ENCODE data around the gene GRM1. TPM values are rescaled to one million over a fixed set of nuclear protein-coding genes. Genes with fewer than 3 reads are reported as not detected.

GRM1 gene
- total RNA-seq, 2 experiments from 2014 or later = not detected

- H3K27me3 Mint-ChIP-seq = peaks cover 2% of the 10 kb centered on the region
- no peaks in the 10 kb centered on the region for H3K36me3 Mint-ChIP-seq
- DNase-seq (no peak), ATAC-seq (ENCODE audit: low read depth) (no peak)
- H3K4me3 Mint-ChIP-seq = no peak overlapping the region
- no peak overlapping the region for H3K27ac Mint-ChIP-seq
- no peaks in the 10 kb centered on the region for H3K9me3 Mint-ChIP-seq
- H3K4me1 Mint-ChIP-seq = no peaks in the 10 kb centered on the region
- POLR2A ChIA-PET = no interaction called here
These were observed 276.2 kb downstream of the GRM1 start for GRCh38 chr6:146305092-146305491.

DNA sequence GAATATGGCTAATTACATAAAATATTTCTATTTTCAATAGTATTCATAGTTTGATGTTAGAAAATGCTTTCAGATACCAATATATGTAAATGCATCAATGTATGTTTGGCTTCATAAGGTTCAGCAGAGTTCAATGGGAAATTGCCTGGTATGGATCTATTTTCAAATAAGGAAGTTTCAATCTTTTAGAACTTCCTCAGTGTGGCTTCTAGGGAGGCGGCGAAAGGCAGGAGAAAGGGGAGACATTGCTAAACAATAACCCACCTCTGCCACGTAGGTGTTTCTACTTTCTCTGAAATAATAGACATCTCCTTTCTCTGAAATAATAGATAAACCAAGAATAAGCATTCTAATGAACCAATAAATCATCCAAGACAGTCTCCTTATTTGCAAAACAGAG lies 277.1 kb downstream of the GRM1 start:
- H3K36me3 Mint-ChIP-seq = no peaks in the 10 kb centered on the region
- H3K4me1 Mint-ChIP-seq = no peaks in the 10 kb centered on the region
- no peaks in the 10 kb centered on the region for H3K9me3 Mint-ChIP-seq
- ATAC-seq (ENCODE audit: low read depth) (no peak), DNase-seq (no peak)
- POLR2A ChIA-PET = no interaction called here
- no peak overlapping the region for H3K4me3 Mint-ChIP-seq
- H3K27ac Mint-ChIP-seq = no peak overlapping the region
- H3K27me3 Mint-ChIP-seq = peaks cover 2% of the 10 kb centered on the region

- H3K27ac Mint-ChIP-seq = no peak overlapping the region
- peaks cover 2% of the 10 kb centered on the region for H3K27me3 Mint-ChIP-seq
- H3K4me1 Mint-ChIP-seq = no peaks in the 10 kb centered on the region
- POLR2A ChIA-PET = no interaction called here
- no peak overlapping the region for H3K4me3 Mint-ChIP-seq
- ATAC-seq (ENCODE audit: low read depth) (no peak), DNase-seq (no peak)
- no peaks in the 10 kb centered on the region for H3K36me3 Mint-ChIP-seq
- H3K9me3 Mint-ChIP-seq = no peaks in the 10 kb centered on the region
These were observed 281.8 kb downstream of the GRM1 start for GRCh38 chr6:146310628-146311027.

DNA sequence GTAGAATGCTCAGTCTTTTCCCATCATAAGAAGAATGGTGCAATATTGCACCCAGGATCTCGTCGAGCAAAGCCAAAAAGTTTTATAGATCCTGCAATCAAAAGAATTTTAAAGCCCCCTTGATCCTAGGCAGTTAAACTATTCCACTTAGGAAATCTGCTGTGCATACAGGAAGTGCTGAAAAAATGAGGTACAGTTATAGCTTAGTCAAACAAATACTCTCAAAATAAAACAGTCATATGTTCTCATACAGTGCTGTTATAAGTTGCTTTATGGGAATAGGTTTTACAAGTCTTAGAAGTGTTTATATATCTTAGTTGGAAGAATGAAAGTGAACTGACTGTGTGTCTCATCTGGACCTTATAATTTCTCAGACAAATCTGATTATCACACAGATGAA lies 282.2 kb downstream of the GRM1 start:
- no peak for DNase-seq
- no peaks in the 10 kb centered on the region for H3K4me1 Mint-ChIP-seq
- ATAC-seq (ENCODE audit: low read depth) = no peak
- H3K36me3 Mint-ChIP-seq = no peaks in the 10 kb centered on the region
- peaks cover 2% of the 10 kb centered on the region for H3K27me3 Mint-ChIP-seq
- no peak overlapping the region for H3K27ac Mint-ChIP-seq
- POLR2A ChIA-PET = no interaction called here
- H3K9me3 Mint-ChIP-seq = no peaks in the 10 kb centered on the region
- no peak overlapping the region for H3K4me3 Mint-ChIP-seq

DNA sequence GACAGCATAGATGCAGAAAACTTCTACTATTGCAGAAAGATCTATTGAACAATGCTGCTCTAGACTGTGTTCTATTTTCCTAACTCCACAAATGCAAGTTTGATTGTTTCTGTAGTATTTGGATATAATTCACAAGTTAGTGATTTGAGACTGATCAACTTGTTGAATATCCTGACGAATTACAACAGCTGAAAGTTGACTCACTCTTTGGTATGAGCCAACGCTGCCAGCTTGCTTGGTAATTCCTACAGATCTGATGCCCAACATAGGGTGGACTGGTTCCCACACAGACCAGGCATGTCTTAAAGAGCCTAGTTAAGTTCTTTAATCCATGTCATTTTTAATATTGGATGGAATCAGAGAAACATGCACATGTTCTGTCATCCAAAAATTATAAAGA lies 283.7 kb downstream of the GRM1 start:
- Mint-ChIP-seq H3K36me3 (no peaks in the 10 kb centered on the region), H3K4me3 (no peak overlapping the region), H3K9me3 (no peaks in the 10 kb centered on the region), H3K27ac (no peak overlapping the region), H3K27me3 (no peaks in the 10 kb centered on the region), H3K4me1 (no peaks in the 10 kb centered on the region)
- POLR2A ChIA-PET = interaction anchor here (0.6 kb wide), 1 partner anchor 742 kb away, joined by 3 read pairs; no protein-coding TSS in a partner anchor
- ATAC-seq (ENCODE audit: low read depth) (no peak), DNase-seq (no peak)

- Mint-ChIP-seq H3K9me3 (peaks cover 1% of the 10 kb centered on the region), H3K27me3 (no peaks in the 10 kb centered on the region), H3K4me3 (no peak overlapping the region), H3K27ac (no peak overlapping the region), H3K4me1 (no peaks in the 10 kb centered on the region), H3K36me3 (no peaks in the 10 kb centered on the region)
- POLR2A ChIA-PET = no interaction called here
- DNase-seq (no peak), ATAC-seq (ENCODE audit: low read depth) (no peak)
These were observed 286.7 kb downstream of the GRM1 start for GRCh38 chr6:146315381-146316174.

- Mint-ChIP-seq H3K4me1 (no peaks in the 10 kb centered on the region), H3K9me3 (peaks cover 1% of the 10 kb centered on the region), H3K4me3 (no peak overlapping the region), H3K27ac (no peak overlapping the region), H3K36me3 (no peaks in the 10 kb centered on the region), H3K27me3 (no peaks in the 10 kb centered on the region)
- POLR2A ChIA-PET = no interaction called here
- ATAC-seq (ENCODE audit: low read depth) (no peak), DNase-seq (no peak)
These were observed 287.3 kb downstream of the GRM1 start for GRCh38 chr6:146316175-146316495.

GRCh38 chr6:146331013-146331412 lies 302.2 kb downstream of the GRM1 start:
- Mint-ChIP-seq H3K4me1 (no peaks in the 10 kb centered on the region), H3K27me3 (no peaks in the 10 kb centered on the region), H3K27ac (no peak overlapping the region), H3K36me3 (no peaks in the 10 kb centered on the region), H3K9me3 (peaks cover 1% of the 10 kb centered on the region), H3K4me3 (no peak overlapping the region)
- DNase-seq (no peak), ATAC-seq (ENCODE audit: low read depth) (no peak)
- POLR2A ChIA-PET = no interaction called here

DNA sequence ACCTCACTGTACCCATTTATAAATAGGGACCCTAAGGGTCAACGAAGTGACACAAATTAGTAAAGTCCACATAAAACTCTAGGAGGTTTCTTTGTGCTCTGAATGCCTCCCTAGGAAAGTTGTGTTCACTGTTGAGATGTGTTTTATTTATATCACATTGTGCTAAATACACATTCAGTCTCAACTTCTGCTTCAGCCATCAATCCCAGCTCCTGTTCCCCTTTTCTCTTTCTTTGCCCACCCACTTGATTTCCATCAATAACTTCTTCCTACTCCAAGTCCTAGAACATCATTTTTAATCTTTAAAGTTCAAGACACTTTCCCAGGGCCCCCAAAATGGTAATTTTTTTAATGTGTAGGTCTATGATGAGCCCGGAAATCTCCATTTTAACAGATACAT lies 306.5 kb downstream of the GRM1 start:
- Mint-ChIP-seq H3K27ac (no peak overlapping the region), H3K27me3 (no peaks in the 10 kb centered on the region), H3K36me3 (no peaks in the 10 kb centered on the region), H3K4me1 (no peaks in the 10 kb centered on the region), H3K9me3 (peaks cover 3% of the 10 kb centered on the region), H3K4me3 (no peak overlapping the region)
- no peak for ATAC-seq (ENCODE audit: low read depth)
- no peak for DNase-seq
- POLR2A ChIA-PET = no interaction called here

DNA sequence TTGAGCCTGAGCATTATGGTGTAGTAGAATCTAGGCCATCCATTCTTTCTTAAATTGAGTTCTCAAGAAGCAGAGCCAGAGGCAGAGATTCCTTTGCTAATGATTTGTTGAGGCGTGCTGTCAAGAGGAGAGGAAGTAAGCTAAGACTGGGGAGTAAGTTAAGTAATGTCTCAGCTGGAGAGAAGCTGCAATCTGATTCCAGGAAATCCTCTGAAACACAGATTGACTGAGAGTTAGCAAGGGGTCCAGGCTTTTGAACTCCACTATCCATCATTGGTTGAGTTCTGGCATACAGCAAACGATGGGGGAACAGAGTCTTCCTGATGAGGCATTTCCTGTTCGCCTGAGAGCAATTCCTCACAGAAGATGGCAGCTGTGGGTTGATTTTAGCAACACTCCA lies 307.3 kb downstream of the GRM1 start:
- no peaks in the 10 kb centered on the region for H3K36me3 Mint-ChIP-seq
- no peaks in the 10 kb centered on the region for H3K4me1 Mint-ChIP-seq
- H3K9me3 Mint-ChIP-seq = peaks cover 3% of the 10 kb centered on the region
- DNase-seq (no peak), ATAC-seq (ENCODE audit: low read depth) (no peak)
- H3K27ac Mint-ChIP-seq = no peak overlapping the region
- H3K4me3 Mint-ChIP-seq = no peak overlapping the region
- H3K27me3 Mint-ChIP-seq = no peaks in the 10 kb centered on the region
- POLR2A ChIA-PET = no interaction called here

DNA sequence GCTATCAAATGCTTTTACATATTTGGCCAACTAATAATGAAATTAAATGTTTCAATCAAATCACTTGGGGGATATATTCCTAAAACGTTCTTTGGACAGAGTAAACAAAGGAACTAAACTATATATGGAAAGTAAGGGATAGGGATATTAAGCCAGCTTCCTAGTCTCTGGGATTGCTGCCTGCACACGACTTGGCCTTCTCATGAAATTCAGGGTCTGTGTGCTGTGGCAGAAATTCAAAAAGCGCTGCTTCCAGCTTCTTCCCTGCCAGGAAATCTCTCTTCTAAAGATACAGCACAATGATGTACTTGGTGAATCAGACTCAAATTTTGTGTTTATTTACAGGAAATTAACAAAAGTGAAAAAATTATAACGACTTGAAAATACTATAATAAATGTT lies 308.5 kb downstream of the GRM1 start:
- Mint-ChIP-seq H3K4me1 (no peaks in the 10 kb centered on the region), H3K36me3 (no peaks in the 10 kb centered on the region), H3K4me3 (no peak overlapping the region), H3K9me3 (peaks cover 3% of the 10 kb centered on the region), H3K27ac (no peak overlapping the region), H3K27me3 (no peaks in the 10 kb centered on the region)
- DNase-seq (no peak), ATAC-seq (ENCODE audit: low read depth) (no peak)
- POLR2A ChIA-PET = no interaction called here

DNA sequence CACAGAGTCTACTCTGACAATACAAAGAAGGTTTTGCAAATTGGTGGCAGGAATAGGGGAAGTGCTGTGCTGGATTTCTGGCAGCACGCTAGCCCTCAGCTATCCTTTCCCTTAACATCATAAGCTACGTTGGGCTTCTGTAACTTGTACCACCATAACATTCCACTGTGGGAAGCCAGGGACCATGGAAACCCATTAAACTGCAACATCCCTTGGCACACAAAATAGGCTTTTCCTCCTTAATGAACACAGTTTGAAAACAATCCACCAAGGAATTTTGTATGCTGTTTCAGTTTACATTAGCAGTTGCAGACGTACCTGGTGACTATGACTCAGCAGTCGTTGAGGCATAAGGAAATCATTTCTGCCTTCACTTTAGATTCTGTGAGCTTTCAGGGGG lies 310.9 kb downstream of the GRM1 start:
- peaks cover 3% of the 10 kb centered on the region for H3K9me3 Mint-ChIP-seq
- H3K4me3 Mint-ChIP-seq = no peak overlapping the region
- H3K27me3 Mint-ChIP-seq = no peaks in the 10 kb centered on the region
- POLR2A ChIA-PET = no interaction called here
- H3K36me3 Mint-ChIP-seq = no peaks in the 10 kb centered on the region
- DNase-seq = no peak
- no peak overlapping the region for H3K27ac Mint-ChIP-seq
- no peaks in the 10 kb centered on the region for H3K4me1 Mint-ChIP-seq
- no peak for ATAC-seq (ENCODE audit: low read depth)

DNA sequence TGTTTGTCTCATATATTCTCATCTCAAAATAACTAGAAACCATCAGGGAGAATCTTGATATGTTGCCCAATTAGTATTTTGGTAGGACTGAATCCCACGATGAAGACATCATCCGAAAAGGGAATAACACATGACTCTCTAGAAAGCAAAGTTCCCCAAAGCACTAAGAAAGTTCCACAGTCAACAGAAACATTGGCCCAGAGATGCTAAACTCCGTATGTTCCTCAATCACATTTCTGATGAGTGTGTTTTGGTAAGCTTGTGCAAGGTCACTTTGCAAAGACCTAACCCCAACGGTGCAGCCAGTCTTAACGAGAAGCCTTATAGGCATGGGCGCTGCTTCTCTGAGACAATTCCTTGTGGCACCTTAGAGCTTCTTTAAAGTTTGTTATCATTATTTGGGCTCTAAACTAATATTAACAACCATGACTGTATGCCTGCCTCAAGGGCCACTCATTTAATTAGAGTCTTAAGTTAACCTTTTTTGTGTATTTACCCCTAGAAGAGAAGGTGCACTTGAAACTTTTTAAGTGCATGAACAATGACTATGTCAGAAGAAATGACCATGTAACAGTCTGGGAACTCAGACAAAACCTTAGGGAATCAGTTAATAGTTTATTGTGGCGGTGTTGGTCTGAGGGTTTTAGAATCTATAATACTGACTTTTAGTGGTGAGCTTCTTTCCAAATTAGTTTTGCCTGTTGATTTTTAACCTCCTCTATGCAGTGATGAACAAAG lies 312.8 kb downstream of the GRM1 start:
- H3K27me3 Mint-ChIP-seq = no peaks in the 10 kb centered on the region
- no peak overlapping the region for H3K27ac Mint-ChIP-seq
- H3K4me1 Mint-ChIP-seq = no peaks in the 10 kb centered on the region
- H3K4me3 Mint-ChIP-seq = no peak overlapping the region
- POLR2A ChIA-PET = no interaction called here
- no peak for DNase-seq
- no peak for ATAC-seq (ENCODE audit: low read depth)
- H3K9me3 Mint-ChIP-seq = no peaks in the 10 kb centered on the region
- H3K36me3 Mint-ChIP-seq = no peaks in the 10 kb centered on the region

- Mint-ChIP-seq H3K27me3 (no peaks in the 10 kb centered on the region), H3K27ac (no peak overlapping the region), H3K9me3 (no peaks in the 10 kb centered on the region), H3K36me3 (no peaks in the 10 kb centered on the region), H3K4me3 (no peak overlapping the region), H3K4me1 (no peaks in the 10 kb centered on the region)
- ATAC-seq (ENCODE audit: low read depth) = no peak
- no peak for DNase-seq
- POLR2A ChIA-PET = no interaction called here
These were observed 316.7 kb downstream of the GRM1 start for GRCh38 chr6:146345598-146345997.

All from activated naive CD8-positive, alpha-beta T cell treated with anti-CD3 and anti-CD28 coated beads, Interleukin-2, amount 10 ng/mL, durations not matched to agents 7 days and 5 days (primary cell).